Activated CD8-positive, alpha-beta memory T cell treated with anti-CD3 and anti-CD28 coated beads, Interleukin-2, amount 50 U/mL, for 1 hour (primary cell): ENCODE data around the gene OR4D2.

Experiments
- DNase-seq: peaks from one replicate; pipeline ENCODE4 v3.0.0-alpha.2; 2020; ENCODE audit errors: extremely low read depth

The OR4D2 gene

DNA sequence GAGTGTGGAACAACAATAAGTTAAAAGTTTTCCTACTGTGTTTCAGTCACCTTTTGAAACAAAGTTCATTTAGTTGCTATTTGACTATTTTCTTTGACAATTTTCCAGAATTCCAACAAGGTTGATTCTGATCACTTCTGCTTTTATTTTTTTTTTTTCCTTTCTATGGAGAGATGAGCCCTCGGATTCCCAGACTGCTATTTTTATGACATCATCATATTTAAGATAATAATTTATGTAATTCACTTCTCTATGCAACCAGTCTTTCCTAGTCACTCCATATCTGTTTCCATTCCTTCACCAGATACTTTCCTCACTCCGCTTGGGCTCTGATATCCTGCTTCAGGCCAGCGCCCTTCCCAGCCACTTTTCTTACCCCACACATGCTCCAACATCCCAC lies 8.1 kb downstream of the OR4D2 start:
- no peak for DNase-seq

DNA sequence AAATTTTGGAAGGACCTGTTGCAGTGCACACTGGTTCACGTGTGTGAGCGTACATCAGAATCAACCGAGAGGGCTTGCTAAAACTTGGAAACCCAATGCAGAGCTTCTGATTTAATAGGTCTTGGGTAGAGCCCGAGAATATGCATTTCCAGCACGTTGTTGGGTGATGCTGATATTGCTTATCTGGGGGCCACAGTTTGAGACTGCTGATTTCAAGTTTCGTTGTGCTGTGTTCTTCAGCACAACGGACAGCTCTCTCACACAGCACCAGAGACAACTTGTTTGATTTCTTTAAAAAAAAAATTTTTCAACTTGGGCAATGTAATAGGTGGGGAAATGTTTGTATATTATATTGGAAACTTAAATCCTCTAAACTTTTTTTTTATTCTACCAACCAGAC lies 9.4 kb downstream of the OR4D2 start:
- no peak for DNase-seq

DNA sequence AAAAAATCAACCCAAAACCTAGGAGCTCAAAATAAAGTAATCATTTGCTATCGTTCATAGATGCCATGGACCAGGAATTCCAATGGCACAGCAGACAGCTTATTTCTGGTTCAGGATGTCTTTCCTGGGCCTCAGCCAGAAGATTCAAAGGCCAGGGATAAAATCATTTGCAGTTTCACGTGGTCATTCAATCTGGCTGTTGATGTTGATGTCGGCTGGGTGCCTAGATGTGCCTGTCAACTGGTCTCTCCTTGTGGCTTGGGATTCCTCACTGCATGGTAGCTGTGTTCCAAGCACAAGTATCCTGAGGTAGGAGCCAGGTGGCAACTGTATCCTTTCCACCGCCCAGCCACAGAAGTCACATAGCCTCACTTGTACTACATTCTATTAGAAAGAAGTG lies 15.0 kb downstream of the OR4D2 start:
- no peak for DNase-seq

DNA sequence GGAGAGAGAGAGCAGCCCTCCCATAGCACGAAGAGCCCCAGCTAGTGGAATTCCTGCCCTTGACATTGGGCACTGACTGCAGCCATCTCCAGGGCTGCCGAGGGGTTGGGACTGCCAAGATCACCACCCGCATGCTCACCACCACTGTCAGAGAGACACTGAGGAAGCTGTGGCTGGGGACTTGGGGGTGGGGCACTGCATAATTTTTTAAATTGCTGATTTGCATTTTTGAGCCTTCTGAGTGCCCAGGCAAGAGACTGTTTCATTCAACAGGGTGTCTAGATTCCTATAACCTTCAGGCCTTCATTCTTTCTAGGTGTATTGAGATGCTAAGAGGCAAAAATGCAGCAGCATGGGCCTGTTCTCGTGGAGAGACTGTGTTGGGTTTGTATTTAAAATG lies 16.7 kb downstream of the OR4D2 start:
- no peak for DNase-seq

DNA sequence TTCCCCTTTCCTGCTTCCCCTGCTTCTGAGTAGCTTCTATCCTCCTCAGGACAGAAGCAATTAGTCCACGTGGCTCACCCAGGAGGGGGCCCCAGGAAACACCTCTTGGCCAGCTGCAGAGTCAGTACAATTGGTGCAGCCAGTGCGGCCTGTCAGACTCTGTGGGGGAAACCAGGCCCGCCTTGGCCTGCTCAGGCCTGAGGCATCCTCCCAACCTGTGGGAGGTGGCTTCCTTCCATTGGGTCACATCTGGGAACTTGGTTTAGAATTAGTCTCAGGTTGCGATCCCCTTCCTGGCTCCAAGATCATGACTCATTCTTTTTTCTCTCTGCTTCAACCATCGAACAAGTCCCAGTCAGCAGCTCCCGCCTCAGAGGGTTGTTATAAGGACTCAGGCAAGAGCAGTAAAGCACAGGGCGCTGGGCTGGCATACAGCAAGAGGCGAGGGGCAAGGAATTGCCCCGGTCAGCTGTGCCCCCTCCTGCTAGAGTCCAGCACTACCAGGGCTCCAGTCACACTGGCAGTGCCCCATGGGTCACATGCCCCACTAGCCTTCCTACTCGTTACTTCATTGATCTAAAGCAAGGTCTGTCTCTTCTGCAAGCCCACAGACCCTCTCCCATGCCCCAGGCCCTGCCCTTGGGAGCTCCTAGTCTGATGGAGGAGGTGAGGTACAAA lies 17.7 kb downstream of the OR4D2 start:
- no peak for DNase-seq

DNA sequence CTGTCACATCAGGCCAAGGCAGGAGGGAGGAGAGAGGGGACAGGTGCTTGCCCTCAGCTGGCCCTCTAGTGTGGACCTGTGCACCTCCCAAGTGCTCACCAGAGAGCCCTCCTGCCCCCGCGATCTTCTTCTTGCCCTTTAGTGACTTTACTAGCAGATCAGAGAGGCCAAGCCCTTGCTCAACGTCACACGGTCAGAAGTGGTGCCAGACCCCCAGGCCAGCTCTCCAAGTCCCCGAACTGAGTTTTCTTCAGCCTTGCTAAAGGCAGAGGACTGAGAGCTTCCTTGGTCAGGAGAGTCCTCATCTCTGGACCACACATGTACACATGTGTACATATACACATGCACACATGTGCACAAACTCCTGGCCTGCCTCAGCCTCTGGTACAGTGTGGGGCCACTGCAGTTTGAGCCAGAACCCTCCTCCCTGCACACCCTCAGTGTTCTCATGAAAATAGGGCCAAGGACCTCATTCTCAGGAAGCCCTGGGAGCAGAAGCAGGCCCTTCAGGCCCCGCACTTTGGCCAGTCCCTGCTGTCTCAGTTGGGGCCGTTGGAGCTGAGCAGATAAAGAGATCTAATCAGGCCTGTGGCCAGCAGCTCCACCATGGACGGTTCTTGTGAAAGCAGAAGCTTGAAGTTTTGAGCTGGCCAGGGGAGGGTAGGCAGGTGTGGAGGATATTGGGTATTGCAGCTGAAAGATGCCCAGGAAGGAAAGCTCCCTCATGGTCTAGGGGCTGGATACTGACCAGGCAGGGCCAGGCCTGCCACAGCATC lies 18.4 kb downstream of the OR4D2 start:
- DNase-seq, result no peak

DNA sequence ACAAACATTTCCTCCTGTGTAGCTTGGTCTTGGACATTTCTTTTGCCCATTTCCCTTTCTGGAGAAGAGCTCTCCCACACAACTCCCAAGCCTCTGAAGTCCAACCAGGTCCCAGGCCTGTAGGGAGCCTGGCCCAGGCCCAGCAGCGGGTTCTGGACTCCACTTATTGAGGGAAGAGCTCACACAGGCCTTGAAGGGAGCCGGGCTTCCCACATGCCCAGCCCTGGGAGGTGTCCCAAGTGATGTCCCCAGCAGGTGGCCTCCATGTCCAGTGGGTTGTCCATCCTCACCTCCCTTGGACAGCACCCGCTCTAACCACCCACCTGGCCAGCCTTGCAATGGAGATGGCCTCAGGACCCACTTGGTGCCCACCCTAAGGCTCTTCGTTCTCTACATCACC lies 19.8 kb downstream of the OR4D2 start:
- no peak for DNase-seq

DNA sequence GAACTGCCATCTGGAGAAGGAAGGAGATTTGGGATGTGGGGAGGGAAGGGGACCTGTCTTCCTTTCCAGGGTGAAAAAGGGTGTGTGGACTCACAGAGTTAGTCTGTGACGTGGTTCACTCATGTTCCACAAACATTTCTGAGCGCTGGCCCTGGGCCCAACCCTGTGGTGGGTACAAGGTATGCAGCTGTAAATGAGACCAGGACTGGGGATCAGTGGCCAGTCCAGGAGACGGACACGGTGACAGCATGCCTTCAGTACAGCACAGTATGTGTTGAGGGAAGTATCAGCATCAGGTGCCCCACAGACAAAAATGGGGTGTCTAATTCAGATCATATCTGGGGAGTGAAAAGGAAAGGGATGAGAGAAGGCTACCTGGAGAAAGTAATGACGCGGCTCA lies 20.3 kb downstream of the OR4D2 start:
- no peak for DNase-seq

DNA sequence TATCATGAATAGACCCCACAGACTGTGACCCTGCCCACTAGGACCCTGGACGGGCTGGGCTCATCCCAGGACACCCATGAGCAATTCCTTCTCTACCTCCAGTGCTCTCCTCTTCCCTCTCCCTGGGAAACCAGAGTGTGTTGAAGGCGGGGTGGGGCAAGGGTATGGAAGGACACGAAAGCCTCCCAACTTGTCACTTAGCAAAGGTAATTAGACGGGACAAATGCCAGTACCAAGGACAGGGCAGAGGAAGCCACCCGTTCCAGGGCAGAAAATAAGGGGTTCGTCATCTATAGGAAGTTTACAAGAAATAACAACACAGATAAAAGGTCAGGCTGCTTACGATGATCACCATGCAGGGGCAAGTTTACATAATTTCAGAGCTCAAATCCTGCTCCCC lies 20.9 kb downstream of the OR4D2 start:
- DNase-seq, result no peak

DNA sequence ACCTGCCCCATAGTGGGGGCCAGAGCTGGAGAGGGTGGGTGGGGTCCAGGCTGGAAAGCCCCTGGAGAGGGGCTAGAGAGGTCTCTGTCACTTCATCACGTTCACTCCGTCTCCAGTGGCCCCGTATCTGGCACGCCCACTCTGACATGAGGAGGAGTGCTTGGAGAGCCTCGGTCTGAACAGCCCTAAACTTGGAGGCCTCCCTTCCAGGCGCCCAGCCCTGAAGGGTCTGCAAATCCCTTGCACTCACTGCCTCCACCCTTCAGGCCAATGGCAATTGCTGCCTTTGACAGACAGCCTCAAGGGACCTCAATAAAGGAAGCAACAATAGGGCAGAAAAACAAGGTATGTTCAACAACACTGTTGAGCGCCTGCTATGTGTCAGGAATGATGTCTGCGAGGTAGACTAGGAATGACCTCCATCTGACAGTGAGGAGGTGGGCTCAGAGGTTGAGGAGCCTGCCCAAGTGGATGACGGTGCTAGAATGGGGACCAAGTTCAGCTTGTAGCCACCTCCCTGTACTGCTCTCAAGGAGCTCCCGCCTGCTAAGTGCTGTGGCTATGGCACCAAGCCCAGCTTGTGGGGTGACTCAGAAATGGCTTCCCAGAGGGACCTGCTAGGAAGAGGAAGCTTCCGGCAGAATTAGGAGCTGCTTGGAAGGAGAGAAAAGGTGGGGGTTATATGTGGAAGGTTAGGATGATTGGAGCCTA lies 22.8 kb downstream of the OR4D2 start:
- no peak for DNase-seq

DNA sequence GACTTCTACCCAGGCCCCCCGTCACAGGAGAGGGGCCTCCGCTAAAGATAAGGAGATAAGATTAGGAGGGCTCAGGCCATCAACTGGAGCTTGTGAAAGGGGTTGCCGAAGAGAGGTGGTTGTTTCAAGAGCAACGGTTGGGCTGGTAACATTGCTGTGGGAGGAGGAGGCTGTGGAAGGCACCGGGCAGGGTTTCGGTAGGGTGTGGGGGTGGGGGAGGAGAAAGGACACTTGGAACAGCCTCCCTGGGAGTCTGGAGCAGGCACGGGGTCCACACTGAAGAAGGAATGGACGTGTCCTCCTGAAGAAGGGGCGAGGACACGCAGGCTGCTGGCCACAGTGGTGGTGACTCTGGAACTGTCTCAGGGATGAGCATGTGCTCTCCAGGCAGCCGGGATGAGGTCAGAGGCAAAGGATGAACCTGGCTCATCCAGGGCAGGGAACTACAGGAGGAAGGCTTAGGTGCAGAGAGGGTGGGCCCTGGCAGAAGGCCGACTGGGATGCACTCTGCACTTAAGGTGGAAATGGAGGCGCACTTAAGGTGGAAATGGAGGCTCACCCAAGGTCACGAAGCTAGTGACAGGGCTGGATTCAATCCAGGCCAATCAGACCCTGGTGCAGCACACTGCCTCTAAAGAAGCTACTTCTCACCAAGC lies 24.6 kb downstream of the OR4D2 start:
- no peak for DNase-seq

DNA sequence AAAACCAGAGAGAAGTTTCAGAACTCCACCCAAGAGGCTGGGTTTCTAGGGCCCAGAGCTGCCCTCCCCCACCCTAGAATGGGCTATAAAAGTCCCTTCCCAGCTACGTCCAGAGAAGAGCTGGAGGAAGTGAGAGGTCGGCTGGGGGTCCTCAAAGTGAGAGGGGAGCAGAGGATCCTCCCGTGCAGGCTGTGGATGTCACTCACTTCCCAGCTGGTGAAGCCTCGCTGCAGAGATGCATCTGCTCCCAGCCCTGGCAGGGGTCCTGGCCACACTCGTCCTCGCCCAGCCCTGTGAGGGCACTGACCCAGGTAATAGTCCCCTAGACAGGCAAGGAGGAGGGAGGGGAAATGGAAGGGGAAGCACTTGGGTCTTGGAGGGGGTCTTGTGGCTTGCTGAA lies 25.8 kb downstream of the OR4D2 start, which contains the start of gene EPX:
Gene EPX (plus strand): TSS at position 115 of the 400 bp plus-strand sequence. CDS start 121 bp downstream, at position 236.
- DNase-seq, result no peak

DNA sequence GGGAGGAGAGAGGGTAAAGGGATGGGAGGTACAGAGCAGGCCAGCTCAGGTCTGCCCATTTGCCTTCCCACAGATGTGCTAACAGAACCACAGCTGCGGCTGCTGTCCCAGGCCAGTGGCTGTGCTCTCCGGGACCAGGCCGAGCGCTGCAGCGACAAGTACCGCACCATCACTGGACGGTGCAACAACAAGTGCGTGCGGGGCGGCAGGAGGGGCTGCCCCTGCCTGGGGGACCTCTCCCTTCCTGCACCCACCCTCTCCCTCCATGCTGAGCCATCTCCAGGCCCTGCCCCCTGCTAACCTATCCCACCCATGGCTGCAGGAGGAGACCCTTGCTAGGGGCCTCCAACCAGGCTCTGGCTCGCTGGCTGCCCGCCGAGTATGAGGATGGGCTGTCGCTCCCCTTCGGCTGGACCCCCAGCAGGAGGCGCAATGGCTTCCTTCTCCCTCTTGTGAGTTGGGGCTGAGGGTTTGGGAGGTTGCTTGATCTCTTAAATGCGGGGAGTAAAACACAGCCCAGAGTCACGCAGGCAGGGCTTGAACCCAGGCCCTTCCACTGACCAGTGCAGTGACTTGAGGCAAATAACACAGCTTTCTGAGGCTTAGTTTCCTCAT lies 27.0 kb downstream of the OR4D2 start:
- DNase-seq, result no peak

DNA sequence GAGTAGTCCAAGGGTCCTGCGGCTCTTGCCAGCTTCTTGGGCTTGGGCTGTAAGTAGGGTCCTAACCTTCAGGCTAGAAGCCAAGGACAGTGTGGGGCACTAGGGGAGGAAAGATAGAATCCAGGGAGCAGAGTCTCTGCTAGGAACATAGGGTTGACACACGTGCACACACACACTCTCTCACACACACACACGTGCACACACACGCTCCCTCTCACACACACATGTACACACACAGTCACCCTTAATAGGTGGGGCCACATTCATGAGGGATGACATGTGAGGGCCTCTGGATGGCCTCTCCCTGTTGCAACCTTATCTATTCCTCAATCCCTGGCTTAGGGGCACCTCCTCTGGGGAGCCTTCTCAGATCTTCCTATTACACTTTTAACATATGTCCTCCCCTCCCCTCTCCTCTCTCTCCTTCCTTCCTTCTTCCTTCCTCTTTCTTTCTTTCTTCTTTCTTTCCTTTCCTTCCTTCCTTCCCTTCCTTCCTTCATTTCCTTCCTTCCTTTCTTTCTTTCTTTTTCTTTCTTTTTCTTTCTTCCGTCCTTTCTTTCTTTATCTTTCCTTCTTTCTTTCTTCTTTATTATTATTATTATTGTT lies 28.8 kb downstream of the OR4D2 start:
- DNase-seq, result no peak

DNA sequence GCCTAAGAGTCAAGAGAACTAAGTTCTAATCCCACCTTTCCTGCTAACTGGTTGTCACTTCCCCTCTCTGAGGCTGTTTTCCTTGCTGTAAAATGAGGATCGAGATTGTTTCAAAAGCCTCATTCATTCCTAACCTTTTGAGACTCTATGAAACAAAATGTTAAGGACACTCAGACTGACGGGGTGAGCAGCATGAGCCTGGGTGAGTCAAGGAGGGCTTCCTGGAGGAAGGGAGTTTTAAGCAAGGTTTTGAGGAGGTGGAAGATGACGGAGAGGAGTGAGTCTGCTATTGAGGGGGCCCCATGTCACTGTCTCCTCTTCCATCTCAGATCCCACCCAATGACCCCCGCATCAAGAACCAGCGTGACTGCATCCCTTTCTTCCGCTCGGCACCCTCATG lies 29.8 kb downstream of the OR4D2 start:
- DNase-seq, result no peak

DNA sequence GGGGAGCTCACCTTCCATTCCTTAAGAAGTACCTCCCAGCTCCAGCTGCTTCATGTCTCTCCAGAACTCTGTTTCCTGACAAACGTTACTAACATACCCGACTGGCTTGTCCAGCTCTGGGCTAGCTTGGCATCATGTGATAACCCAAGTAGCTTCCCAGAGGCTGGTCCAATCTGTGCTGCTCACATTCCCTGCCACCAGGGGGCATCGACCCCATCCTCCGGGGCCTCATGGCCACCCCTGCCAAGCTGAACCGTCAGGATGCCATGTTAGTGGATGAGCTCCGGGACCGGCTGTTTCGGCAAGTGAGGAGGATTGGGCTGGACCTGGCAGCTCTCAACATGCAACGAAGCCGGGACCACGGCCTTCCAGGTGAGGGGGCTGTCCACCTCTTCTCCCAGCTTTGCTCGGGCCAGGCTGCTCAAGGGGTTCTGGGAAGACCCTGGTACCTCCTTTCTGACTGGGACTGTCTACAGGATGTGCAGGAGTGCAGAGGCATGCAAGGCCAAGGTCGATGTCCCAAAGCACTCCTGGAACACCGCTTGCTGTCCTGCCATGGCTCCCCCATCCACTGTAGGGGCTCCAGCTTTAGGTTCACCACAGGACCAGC lies 33.3 kb downstream of the OR4D2 start:
- no peak for DNase-seq

DNA sequence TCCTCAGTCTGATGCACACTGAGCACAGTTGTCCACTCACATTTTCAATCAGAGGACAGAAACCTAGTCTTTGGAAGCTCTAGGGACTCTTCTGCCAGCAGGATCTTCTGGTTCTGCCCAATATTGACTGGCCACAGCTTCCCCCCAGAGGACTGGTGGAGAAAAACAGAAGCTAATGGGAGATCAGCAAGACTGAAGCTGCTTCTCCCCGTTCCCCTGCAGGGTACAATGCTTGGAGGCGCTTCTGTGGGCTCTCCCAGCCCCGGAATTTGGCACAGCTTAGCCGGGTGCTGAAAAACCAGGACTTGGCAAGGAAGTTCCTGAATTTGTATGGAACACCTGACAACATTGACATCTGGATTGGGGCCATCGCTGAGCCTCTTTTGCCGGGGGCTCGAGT lies 36.1 kb downstream of the OR4D2 start:
- no peak for DNase-seq

DNA sequence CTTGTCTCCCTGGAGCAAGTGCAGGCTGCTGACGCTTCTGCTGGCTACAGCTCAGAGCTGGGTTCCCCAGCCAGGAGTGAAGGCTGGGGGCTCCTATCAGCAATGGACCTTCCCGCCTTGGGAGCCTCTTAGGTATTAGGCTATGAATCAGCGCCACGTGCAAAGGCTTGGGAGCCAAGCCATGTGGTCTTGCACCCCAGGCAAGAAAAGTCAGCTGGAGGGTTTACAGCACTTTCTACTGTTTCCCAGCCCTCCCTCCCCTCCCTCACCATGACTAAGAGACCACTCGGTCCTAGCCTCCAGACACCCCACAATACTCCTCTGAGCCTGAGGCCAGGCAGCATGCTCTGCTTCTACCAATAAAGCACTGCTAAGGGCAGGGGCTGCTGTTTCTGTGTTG lies 38.0 kb downstream of the OR4D2 start:
- no peak for DNase-seq

DNA sequence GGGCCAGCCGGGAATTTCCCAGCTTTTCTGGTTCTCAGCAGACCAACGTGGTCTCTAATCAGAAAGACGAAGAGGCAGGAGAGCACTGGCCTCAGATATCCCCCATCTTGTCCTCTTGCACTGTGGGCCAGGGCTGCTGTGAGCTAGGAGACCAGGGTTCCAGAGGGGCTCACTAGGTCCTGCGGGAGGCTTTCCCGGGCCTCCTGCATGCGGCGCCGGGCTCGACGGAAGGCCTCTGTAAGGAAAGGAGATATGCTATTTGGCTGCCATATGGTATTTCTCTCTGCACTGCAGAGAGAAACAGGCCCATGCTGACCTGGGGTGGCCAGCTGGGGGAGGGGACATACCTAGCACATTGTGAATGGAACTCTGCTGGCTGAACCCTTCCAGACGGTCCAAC lies 39.2 kb downstream of the OR4D2 start:
- no peak for DNase-seq

DNA sequence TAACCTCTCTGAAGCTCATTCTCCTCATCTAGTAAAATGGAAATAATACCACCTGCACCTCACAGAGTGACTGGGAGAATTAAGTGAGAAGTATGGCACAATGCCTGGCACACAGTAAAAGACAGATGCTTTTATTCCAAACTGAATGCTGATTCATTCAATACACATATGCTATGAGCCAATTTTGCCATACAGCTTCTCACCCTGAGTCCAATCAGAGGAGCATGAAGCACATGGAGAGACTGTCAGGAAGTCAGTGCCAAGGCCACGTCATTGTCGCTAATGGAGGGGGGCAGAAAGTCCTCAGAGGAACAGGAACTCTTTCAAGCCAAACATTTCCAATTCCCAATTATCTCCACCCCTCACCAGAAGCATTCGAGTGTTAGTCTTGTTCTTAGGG lies 40.7 kb downstream of the OR4D2 start:
- no peak for DNase-seq

DNA sequence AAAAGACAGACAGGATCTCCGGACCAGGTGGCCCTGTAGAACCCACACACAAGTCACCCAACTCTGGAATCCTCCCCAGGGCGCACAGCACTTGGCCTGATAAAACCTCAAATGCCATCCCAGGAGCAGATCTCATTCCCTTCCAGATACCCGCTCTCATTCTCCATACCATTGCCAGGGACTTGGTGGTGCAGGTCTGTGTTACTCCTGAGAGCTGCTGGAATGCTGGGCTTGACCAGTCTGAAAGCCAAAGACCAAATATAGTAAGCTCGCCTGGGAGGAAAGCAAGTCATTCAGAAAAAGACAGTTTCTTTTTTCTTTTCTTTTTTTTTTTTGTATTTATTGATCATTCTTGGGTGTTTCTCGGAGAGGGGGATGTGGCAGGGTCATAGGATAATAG lies 41.6 kb downstream of the OR4D2 start:
- no peak for DNase-seq
